CD1c-positive myeloid dendritic cell (primary cell): ENCODE results near the gene NPTXR.

ENCODE experiments used
- DNase-seq: peaks from one replicate; pipeline ENCODE4 v3.0.0-alpha.2; 2016; ENCODE audit errors: extremely low spot score

NPTXR gene

DNA sequence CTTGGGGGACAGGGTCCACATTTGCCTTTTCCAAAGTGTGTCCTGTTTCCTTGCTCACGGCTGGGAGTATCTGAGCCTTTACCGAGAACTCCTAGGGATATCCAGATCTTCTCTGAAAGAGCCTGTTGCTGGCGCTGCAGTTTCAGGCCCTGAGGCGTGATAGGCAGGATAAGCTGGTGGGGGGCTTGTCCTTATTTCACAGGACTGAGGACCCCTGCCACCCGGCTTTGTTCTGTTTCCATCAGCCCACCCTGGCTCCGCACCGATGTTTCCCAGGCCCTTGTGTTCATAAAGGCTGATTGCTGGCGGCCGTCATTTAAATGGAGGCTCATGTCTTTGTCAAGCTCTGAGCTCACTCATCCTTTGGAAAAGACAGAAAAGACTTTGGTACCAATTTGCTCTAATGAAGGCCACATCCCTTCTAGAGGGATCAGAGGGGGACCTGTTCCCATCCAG, 9.4 kb upstream of the NPTXR start:
- no peak for DNase-seq

DNA sequence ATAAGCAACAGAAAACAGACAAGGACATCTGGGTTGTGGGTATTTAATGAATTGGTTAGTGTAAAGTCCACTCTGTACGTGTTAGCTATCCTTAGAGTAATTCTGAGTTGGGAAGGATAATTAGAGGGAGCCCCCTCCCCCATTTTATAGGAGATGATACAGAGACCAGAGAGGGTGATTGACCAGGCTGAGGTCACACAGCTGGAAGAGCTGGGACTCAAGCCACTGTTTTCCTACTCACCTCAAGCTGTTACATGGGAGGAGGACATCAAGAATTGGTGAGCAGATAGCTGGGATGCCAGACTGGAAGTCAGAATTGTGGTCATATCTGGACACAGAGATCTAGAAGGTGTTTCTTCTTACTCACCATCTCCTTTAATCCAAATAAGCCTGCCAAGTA, 8.7 kb upstream of the NPTXR start:
- no peak for DNase-seq

DNA sequence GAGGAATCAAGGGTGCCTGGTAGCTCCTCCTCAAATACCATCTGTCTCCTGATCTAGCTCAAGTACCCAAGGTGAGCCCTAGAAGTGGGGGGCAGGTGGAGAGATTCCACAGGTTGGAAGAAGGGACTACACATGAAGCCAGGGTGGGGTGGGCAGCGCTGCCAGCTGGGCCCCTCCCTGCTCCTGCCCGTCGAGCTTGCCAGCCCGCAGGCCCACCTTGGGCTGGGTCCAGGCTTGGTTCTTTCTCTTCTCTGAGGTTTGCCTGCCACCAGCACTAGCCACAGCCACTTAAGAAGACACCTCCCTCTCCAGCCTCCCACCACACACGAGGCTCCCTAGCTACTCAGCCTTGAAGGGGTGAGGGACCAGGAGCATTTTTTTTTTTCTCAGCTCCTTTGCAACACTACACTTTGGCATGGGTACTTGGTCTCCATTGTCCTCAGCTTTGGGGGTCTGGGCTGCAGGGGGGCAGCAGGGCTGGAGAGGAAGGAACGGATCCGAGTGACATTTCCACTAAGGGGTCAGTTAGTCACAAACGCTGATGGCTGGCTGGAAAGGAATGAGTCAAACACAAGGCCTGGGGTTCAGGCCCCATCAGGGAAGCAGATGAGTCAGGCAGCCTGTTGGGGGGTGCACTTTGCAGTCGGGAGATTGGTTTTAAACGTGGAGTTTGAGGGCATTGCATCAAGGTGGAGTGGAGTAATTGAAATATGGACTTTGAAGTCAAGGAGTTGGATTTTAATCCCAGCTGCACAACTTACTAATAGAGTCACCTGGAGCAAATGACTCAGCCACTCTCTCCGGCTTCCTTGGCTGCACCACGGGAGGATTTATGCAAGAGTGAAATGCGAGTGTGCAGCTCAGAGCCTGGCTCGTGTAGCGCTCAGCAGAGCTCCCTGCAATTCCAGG, 7.4 kb upstream of the NPTXR start:
- DNase-seq, result no peak

DNA sequence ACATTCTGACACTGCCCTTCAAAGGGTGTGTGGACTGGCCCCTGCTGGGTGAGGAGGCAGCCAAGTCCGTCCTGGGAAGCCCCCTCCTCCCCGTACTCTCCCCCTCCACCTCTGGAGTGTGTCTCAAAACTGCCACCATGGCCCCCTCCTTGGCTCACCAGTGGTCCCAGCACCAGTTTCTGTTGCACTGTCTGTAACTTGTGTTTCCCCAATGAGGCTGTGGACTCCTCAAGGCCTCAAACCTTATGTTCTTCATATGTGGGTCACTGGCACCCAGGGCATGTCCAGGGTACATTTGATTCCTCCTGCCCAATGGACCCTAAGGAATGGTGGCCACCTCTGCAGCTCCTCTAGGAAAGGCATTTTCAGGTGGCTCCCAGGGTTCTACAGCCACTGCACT, 6.6 kb upstream of the NPTXR start:
- no peak for DNase-seq

DNA sequence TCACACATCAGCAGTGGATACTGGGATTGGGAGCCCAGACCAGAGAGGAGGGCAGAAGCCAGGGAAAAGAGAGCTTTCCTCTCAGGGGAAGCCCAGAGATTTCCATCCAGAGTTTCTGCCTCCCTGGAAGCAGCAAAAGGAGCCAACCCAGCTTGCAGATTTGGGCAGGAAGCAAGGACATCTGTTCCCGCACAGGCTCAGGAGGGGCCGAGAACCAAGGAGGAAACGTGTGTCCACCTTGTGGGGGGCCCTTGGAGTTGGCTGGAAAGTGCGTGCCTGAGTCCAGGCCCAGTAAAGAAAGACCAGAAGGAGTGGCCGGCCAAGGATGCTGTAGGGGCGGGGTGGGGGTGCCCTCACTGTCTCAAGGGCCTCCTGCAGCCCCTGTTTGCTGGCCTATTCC, 6.0 kb upstream of the NPTXR start:
- no peak for DNase-seq

DNA sequence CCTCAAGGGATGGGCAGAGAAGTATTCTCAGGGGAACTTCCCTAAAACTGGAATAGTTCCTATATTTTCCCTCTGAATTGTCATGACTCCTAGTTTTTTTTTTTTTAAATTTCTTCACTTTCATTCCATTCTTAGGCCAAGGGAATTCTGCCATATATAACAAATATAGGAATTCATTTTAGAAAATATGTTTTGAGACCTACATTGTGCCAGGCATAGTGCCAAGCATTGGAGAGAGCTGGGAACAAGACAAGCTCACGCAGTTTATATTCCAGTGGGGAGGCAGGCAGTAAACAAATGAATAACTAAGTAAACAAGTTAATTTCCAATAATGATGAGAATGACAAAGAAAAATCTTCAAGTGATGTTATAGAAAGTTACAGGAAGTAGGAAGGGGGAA, 2.6 kb upstream of the NPTXR start:
- no peak for DNase-seq

DNA sequence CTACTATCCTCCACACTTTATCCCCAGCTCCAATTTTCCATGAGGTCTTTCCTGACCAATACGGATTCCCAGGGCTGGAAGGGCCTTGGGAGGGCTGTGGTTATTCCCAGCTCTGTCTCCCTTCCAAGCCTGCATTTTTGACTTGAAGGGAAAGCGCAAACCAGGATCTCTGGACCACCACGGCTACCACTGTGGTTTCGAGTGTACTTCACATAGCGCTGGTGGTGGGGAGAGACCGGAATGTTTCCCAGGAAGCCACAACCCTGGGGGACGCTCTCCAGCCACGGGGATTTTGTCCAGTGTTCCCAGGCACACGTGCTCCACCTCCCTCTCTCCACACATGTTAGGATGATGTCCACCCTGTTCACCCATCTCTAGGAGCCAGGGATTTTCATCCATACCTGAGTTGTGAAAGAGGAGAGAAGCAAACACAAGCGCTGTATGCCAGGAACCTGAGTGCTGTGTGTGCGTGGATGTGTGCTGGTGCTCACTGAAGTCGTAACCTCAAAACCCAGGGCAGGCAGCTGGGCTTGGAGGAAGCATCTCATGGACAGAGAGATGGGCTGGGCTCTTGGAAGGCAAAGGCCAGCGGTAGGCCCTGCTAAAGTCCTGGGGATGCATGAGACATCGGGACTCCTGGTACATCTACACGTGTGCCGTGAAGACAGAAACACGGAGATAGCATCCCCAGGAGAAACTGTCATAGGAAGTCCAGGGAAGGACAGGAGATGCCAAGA, 1.3 kb upstream of the NPTXR start:
- DNase-seq, result no peak

DNA sequence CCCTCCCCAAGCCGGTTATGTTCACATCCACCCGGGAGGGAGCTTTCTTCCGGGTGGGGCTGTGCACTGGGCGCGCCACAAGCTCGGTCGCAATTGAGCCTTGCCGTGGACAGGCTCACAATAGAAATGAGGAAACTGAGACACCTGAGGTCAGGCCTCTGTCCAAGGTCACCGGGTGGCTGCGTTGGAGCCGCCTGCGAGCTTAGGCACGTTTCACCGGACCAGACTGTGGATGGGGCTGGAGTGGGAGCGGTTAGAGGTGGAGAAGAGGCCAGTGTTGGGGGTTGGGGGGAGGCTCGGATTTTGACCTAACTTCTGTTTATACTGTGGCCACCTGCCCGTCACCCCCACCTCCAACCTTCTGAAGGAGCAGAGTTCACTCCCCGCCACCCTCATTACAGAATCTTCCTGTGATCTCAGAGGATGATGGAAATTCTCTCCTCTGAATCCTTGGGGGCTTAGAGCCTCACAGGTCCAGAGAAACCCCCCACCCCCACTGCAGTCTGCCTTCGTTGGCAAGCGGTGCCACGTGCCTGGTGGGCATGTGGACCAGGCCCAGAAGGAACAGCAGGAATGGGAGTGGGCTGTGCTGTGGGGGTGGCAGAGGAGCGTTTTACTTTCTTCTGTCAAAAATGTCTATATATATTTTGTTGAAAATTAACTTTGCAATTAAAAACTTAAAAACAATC, 631 bp upstream of the NPTXR start:
- DNase-seq, result no peak

DNA sequence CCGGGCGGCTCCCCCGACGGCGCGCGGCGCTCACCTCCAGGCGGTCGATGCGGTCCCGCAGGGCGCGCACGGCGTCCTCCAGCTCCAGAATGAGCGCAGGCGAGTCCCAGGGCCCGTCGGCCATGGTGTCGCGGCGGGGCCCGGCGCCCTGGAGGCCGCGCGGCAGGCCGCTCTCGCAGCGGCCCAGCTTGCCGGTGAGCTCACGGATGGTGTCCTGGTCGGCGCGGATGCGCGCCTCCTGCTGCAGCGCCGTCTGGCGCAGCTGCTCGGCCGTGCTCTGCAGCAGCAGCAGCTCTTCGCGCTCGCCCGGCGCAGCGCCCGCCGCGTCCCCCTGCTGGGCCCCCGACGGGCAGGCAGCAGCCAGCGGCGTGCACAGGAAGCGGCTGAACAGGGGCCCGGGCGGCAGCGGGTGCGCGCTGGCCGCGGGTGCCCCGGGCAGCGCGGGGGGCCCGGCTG, 599 bp downstream of the NPTXR start:
- peak; percentile 61 for DNase-seq

DNA sequence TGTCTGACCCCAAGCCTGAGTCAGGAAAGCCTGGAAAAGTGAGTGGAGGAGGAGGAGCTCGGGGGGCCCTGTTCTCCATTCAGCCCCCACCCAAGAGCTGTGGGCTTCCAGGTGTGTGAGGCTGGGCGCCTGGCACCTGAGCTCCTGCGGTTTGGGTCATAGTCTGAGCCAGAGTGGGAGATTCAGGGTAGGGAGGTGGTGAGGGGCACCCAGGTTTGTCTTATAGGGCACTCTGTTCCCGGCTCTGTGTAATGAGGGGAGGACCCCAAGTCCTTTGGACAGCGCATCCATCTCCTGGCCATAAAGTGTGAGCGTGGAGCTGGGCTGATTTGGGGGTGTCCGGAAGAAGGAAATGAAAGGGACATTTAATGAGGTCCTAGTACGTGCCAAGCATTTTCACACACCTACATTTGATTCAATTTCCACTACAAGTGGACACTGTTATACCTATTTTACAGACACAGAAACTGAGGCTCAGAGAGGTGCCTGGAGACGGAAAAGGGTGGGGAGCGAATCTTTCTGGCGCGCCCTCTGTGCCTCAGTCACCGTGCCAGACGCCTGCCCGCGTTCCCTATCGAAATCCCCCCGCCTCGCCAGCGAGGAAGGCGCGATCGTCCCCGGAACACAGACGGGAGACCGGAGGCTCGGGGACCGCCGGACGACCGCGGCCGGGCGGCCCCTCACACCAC, 1.2 kb downstream of the NPTXR start:
- DNase-seq, result no peak

DNA sequence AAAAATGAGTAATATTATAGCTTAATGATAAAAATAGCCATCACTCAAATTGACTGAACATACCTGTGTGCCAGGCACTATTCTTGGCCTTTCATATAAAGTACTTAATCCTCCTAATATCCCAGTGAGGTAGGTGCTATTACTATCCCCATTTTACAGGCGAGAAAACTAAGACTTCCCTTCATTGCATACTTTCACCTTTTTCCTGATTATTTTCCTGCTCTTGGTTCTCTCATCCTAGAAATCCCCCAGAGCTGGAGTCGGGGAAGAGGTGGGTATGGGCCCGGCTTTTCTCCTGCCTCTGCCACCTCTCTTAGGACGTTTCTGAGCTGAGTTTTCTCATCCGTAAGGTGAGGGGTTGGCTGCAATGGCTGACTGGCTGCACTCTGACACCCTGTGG, 2.2 kb downstream of the NPTXR start:
- no peak for DNase-seq

DNA sequence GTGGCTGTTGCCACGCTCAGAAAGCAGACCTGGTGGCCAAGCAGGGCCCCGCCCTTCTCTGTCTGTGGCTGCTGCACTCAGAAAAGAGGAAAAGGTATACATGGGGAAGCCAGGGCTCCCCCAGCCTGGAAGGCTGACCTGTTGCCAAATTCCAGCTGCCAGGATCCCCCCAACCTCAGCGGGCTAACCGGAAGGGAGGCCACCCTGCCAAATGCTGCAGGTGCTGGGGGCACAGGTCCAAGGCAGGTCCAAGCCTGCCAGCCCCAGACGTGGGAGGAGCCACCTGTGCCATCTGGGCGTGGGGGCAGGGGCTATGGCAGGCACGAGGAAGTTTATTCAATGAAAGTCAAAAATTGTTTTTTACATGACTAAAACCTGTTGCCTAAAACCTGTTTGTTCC, 2.6 kb downstream of the NPTXR start:
- DNase-seq, result no peak

DNA sequence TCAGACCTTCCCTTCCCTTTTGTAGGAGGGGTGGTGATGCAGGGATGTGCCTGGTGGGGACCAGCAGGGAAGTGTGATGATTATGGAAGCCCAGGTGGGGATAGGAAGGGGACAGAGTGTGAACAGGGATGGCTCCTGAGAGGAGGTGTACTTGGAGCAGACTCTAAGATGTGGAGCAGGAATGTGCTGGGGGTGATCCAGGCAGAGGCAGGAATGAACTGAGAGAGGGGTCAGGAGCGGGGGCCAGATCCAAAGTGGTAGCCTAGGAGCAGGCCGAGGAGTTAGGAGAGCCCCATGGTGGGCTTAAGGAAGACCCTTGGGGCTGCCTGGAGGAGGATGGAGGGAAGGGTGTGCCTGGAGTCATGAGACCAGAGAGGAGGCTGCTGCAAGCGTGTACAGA, 3.7 kb downstream of the NPTXR start:
- DNase-seq, result no peak

DNA sequence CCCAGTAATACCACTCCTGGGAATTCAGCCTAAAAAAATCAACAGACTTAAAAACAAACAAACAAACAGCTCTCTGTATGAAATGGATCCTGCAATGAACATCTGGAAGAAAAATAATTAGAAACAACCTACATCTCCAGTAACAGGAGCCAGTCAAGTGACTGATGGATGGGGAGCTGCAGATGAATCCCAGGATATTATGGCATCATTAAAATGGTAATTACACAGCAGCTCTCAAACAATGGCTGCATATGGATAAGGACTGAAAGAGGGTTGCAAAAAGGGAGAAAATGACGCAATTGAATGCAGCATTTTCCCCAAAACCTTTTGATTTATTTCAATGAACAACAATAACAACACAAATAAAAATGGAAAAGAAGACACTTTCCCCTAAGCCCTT, 4.1 kb downstream of the NPTXR start:
- no peak for DNase-seq

DNA sequence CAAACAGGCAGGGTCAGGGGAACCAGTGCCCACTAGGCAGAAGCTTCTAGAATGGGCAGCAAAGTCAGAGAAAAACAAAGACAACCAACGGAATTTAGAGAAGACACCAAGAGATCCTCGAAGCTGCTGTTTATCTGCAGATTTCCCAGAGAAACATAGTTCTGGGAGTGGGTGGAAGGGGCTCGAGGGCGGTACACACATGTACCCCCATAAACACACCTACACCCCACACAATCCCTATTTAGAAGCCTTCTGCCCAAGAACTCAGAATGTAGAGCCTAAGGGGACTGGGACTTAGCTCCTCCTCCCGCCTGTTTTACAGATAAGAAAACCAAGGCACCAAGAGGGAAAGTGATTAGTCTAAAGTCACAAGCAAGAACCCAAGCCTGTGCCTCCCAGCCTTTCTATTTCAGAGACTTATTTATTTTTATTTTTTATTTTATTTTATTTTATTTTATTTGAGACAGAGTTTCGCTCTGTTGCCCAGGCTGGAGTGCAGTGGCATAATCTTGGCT, 6.4 kb downstream of the NPTXR start:
- no peak for DNase-seq

DNA sequence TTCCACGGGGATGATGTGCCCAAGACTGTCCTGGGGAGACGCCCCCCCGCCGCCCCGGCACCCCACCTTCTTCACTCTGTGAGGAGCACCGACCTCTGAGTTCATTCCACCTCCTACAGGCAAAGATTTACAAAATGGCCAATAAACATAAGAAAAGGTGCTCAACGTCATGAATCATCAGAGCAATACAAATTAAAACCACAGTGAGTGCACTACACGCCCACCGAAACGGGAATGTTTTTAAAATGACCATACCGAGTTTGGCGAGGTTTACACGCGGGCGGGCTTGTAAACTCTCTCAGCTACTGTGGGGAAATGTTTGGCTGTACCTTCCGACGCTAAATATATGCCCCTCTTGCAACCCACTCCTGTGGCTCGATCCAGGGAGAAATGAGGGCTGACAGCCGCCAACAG, 7.9 kb downstream of the NPTXR start:
- no peak for DNase-seq

DNA sequence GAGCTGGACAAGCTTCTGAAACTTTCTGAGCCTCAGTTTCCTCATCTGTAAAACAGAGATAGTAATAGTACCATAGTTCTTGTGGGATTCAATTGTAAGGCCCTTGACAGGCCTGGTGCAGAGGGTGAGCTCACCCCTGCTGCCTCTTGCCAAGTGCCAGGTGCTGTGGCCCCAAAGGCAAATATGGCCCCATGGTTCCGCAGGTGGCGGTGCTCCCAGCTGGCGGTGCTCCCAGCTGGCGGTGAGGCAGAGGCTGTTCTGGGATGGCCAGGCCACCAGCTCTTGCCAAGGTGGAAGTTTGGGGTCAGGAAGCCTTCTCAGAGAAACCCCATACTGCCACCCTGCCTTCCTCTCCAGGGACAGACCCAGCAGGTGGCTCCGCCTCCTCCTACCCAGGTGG, 8.8 kb downstream of the NPTXR start:
- no peak for DNase-seq

DNA sequence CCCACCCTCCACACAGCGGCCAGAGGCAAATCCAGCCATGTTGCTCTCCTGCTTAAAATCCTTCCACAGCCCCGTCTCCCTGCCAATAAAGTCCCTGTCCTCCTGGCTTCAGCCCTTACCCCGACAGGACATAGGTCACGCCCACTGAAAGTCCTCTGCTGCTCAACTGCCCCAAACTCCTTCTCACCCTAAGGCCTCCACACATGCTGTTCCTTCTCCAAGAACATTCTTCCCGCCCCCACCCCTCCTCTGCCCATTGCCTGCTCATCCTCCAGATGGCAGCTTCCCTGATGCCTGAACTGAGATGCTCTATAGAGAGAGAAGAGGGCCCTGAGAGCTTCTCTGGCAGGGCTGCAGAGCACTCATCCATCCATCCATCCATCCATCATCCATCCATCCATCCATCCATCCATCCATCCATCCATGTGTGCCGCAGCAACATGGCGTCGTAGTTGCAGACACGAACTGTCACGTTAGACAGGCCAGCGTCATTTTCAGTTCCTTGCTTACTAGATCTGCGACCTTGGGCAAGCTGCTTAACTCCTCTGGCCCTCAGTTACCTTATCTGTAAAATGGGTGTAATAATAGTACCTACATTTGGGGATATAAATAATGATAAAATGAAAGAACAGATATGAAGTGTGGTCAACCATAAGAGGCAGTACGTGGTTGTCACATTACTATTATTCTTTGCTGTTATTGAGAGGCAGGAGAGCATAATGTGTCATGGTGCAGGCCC, 9.4 kb downstream of the NPTXR start:
- no peak for DNase-seq

DNA sequence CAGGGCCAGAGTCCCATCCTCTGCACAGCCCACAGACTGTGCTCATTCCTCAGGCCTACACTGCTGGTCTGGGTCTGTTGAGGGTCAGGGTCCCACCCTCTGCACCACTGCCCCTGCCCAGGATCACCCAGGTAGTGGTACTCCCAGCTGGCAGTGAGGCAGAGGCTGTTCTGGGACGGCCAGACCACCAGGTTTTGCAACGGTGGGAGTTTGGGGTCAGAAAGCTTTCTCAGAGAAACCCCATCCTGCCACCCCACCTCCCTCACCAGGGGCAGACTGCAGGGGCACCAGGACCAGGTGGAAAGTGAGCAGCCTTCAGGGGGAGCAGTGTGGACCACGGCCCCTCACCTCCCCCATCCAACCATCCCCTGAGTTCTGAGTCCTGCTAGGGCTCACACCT, 10.8 kb downstream of the NPTXR start:
- DNase-seq, result no peak

DNA sequence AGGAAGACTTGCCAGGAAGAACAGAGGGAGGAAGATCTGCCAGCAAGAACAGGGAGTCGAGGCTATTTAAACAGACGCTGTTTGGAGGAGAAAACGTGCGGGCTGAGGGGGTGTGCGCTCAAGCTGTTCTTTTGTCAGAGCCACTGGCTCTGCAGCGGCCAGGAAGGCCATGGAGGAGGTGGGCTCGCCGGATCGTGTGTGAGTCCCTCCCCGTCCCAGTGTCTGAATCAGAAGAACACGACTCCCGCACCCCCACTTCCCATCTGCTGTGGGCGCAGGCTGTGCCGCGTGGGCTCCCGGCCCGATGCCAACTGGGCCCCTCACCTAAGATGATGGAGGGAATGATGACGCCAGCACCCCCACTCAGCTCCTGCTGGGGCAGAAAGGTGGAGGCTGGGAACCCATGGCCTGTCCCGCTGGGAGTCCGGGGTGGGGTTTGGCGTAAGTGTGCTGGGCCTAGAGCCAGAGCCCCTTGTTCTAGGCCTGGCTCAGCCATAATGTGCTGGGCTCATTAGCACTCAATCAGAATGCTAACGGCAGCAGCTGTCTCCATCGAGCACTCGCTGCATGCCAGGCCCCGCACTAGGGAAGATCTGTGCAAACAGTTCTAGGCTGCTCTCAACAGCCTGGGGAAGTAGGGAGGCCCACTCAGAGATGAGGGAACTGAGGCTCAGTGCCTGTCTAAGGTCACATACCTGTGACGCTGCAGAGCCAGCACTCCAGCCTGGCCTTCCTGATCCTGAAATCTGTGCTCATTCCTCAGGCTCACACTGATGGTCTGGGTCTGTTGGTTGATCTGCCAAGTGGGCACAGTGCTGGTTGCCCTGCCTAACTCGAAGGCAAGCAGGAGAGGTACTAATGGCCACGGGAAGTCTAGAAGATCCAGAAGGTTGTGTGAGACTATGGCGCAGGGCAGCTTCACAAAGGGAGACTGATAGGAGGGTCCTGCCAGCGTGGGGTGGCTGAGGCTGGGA, 11.5 kb downstream of the NPTXR start:
- DNase-seq, result no peak
